Progenitor cell of endocrine pancreas (in vitro differentiated cells): ENCODE data around the gene DNM2. TPM values are rescaled to one million over a fixed set of nuclear protein-coding genes. Genes with fewer than 3 reads are reported as not detected.

Source experiments
- DNase-seq: peaks from one replicate; pipeline ENCODE4 v3.0.0; 2021; ENCODE audit warnings: low spot score; ENCODE audit not compliant: unreplicated experiment
- H3K27ac Mint-ChIP-seq: 2 replicates; pipeline ENCODE4 v1.8.0; 2021; ENCODE audit warnings: mild to moderate bottlenecking, moderate library complexity, mixed read lengths
- H3K27me3 Mint-ChIP-seq: 2 replicates; pipeline ENCODE4 v1.8.0; 2021; ENCODE audit warnings: mixed read lengths
- H3K36me3 Mint-ChIP-seq: 2 replicates; pipeline ENCODE4 v1.8.0; 2022; ENCODE audit warnings: mixed read lengths; ENCODE audit not compliant: insufficient read depth
- H3K4me1 Mint-ChIP-seq: 2 replicates; pipeline ENCODE4 v1.8.0; 2021; ENCODE audit warnings: low read depth, mixed read lengths
- H3K4me3 Mint-ChIP-seq: 2 replicates; pipeline ENCODE4 v1.8.0; 2021; ENCODE audit warnings: low read depth, mild to moderate bottlenecking, moderate library complexity, mixed read lengths
- H3K9me3 Mint-ChIP-seq: 2 replicates; pipeline ENCODE4 v1.8.0; 2021; ENCODE audit warnings: low read depth, mixed read lengths
- CTCF ChIP-seq: fragments of 200-600 bp; sonication (generic); IDR thresholded peaks from one replicate; pipeline ENCODE4 v1.5.0; 2021; ENCODE audit warnings: antibody characterized with exemption, mild to moderate bottlenecking; ENCODE audit not compliant: unreplicated experiment
- total RNA-seq: library from RNA; stranded (reverse); gene quantifications from 2 replicates; pipeline ENCODE4 v1.2.1, GENCODE V29; 2021

Gene DNM2
- total RNA-seq, 1 donor from 2014 or later, result 124 TPM

- DNase-seq, result no peak
- Mint-ChIP-seq H3K36me3 (peaks cover 5% of the 10 kb centered on the region), H3K27ac (no peak overlapping the region), H3K4me3 (no peak overlapping the region), H3K4me1 (peaks cover 1% of the 10 kb centered on the region), H3K27me3 (no peaks in the 10 kb centered on the region), H3K9me3 (no peaks in the 10 kb centered on the region)
- no peak for TF ChIP-seq CTCF
Measured at GRCh38 chr19:10725415-10725814, 7.5 kb downstream of the DNM2 start.

GRCh38 chr19:10726268-10726667 lies 8.4 kb downstream of the DNM2 start:
- TF ChIP-seq CTCF, result no peak
- peaks cover 1% of the 10 kb centered on the region for H3K4me1 Mint-ChIP-seq
- H3K9me3 Mint-ChIP-seq, result no peaks in the 10 kb centered on the region
- no peak for DNase-seq
- peaks cover 5% of the 10 kb centered on the region for H3K36me3 Mint-ChIP-seq
- no peaks in the 10 kb centered on the region for H3K27me3 Mint-ChIP-seq
- H3K27ac Mint-ChIP-seq, result no peak overlapping the region
- no peak overlapping the region for H3K4me3 Mint-ChIP-seq

- H3K4me1 Mint-ChIP-seq, result peaks cover 1% of the 10 kb centered on the region
- TF ChIP-seq CTCF, result no peak
- no peak for DNase-seq
- peaks cover 5% of the 10 kb centered on the region for H3K36me3 Mint-ChIP-seq
- H3K27me3 Mint-ChIP-seq, result no peaks in the 10 kb centered on the region
- H3K9me3 Mint-ChIP-seq, result no peaks in the 10 kb centered on the region
- no peak overlapping the region for H3K4me3 Mint-ChIP-seq
- no peak overlapping the region for H3K27ac Mint-ChIP-seq
Measured at GRCh38 chr19:10727685-10728201, 9.9 kb downstream of the DNM2 start.

- H3K4me1 Mint-ChIP-seq, result peaks cover 1% of the 10 kb centered on the region
- H3K36me3 Mint-ChIP-seq, result peaks cover 5% of the 10 kb centered on the region
- no peak overlapping the region for H3K4me3 Mint-ChIP-seq
- H3K27ac Mint-ChIP-seq, result no peak overlapping the region
- DNase-seq, result no peak
- H3K9me3 Mint-ChIP-seq, result no peaks in the 10 kb centered on the region
- no peaks in the 10 kb centered on the region for H3K27me3 Mint-ChIP-seq
- no peak for TF ChIP-seq CTCF
Measured at GRCh38 chr19:10729411-10729810, 11.5 kb downstream of the DNM2 start.

- no peak for DNase-seq
- Mint-ChIP-seq H3K4me1 (peaks cover 1% of the 10 kb centered on the region), H3K27ac (no peak overlapping the region), H3K4me3 (no peak overlapping the region), H3K36me3 (peaks cover 5% of the 10 kb centered on the region), H3K27me3 (no peaks in the 10 kb centered on the region), H3K9me3 (no peaks in the 10 kb centered on the region)
- no peak for TF ChIP-seq CTCF
Measured at GRCh38 chr19:10730932-10731331, 13.1 kb downstream of the DNM2 start.
